Measurements from ENCODE around the gene TIMD4. TPM values are rescaled to one million over a fixed set of nuclear protein-coding genes. Genes with fewer than 3 reads are reported as not detected.

Gene TIMD4
- total RNA-seq, 3 donors from 2014 or later, result 0.72 to 4.1 (median 0.73) TPM

DNA sequence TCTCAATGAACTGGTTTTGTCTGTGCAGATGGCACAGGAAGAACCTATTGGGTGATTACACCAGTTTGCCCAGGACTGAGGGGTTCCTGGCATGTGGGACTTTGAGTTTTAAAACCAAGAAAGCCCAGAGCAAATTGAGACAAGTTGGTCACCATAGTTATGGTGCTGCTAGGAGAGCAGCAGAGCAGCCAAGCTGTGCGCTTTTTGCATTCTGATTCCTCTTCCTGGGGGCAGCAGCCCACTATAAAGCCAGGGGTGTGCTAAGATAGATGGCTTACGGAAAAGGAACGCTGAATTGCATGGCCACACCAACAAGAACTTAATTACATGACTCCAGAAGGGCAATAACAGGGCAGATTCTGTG, 49.7 kb downstream of the TIMD4 start:
- intact Hi-C loops (cut with DNase I, micrococcal nuclease), result no loop called here
- no peaks in the 10 kb centered on the region for H3K4me1 ChIP-seq (ENCODE audit: low read depth)
- no peaks in the 10 kb centered on the region for H3K9me3 ChIP-seq
- TF ChIP-seq CTCF (IDR thresholded peaks at IDR 0.05), result no peak
- H3K36me3 ChIP-seq (ENCODE audit: low read depth), result no peaks in the 10 kb centered on the region
- no peak for DNase-seq
- H3K4me3 ChIP-seq, result no peak overlapping the region
- no peak for ATAC-seq

DNA sequence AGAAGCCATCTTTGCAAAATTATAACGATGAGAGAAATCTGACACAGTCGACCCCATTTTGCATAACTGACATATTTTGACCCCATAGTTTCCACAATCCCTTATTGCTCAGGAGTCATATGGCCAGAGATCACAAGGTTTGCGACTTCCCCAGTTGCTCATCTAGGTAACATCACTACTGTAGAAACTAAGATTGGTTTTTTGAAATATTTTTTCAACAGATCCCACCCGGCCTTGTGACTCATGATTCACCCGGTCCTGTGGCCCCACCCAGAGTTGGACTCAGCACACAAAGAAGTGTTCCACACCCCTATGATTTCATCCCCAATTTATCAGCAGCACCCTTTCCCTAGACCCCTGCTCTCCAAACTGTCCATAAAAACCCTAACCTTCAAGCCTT, 50.2 kb downstream of the TIMD4 start:
- ATAC-seq (no peak), DNase-seq (no peak)
- Histone ChIP-seq H3K36me3 (ENCODE audit: low read depth) (no peaks in the 10 kb centered on the region), H3K4me3 (no peak overlapping the region), H3K4me1 (ENCODE audit: low read depth) (no peaks in the 10 kb centered on the region), H3K9me3 (no peaks in the 10 kb centered on the region)
- no peak for TF ChIP-seq CTCF (IDR thresholded peaks at IDR 0.05)
- intact Hi-C loops (cut with DNase I, micrococcal nuclease), result no loop called here

GRCh38 chr5:156909180-156909579, 53.8 kb downstream of the TIMD4 start:
- no peaks in the 10 kb centered on the region for H3K36me3 ChIP-seq (ENCODE audit: low read depth)
- H3K9me3 ChIP-seq, result no peaks in the 10 kb centered on the region
- H3K4me1 ChIP-seq (ENCODE audit: low read depth), result no peaks in the 10 kb centered on the region
- intact Hi-C loops (cut with DNase I, micrococcal nuclease), result no loop called here
- no peak for TF ChIP-seq CTCF (IDR thresholded peaks at IDR 0.05)
- ATAC-seq (no peak), DNase-seq (no peak)
- H3K4me3 ChIP-seq, result no peak overlapping the region

DNA sequence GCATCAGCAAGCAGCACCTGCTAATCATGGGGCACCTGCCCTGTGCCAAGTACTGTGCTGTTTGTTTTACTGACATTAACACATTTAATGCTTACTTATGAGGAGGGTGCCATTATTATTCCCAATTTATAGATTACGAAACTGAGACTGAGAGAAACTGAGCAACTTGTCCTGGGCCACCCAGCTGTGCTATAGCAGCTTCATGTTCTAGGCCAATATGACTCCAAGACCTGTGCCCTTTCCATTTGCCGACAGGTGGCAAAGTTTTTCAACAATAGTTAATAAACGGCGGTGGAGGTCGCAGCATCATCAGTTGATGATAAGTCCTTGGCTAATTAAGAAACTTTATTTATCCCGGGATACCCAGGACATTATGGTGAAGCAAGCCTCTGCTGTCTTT, 55.4 kb downstream of the TIMD4 start:
- TF ChIP-seq CTCF (IDR thresholded peaks at IDR 0.05), result no peak
- Histone ChIP-seq H3K9me3 (no peaks in the 10 kb centered on the region), H3K4me1 (ENCODE audit: low read depth) (no peaks in the 10 kb centered on the region), H3K36me3 (ENCODE audit: low read depth) (no peaks in the 10 kb centered on the region), H3K4me3 (no peak overlapping the region)
- intact Hi-C loops (cut with DNase I, micrococcal nuclease), result no loop called here
- DNase-seq, result no peak
- ATAC-seq, result no peak

- TF ChIP-seq CTCF (IDR thresholded peaks at IDR 0.05), result no peak
- H3K4me3 ChIP-seq, result no peak overlapping the region
- no peaks in the 10 kb centered on the region for H3K9me3 ChIP-seq
- ATAC-seq, result no peak
- no peak for DNase-seq
- no peaks in the 10 kb centered on the region for H3K4me1 ChIP-seq (ENCODE audit: low read depth)
- no peaks in the 10 kb centered on the region for H3K36me3 ChIP-seq (ENCODE audit: low read depth)
- intact Hi-C loops (cut with DNase I, micrococcal nuclease), result no loop called here
Observed at GRCh38 chr5:156906807-156907206, 56.2 kb downstream of the TIMD4 start.

- no peaks in the 10 kb centered on the region for H3K9me3 ChIP-seq
- DNase-seq, result no peak
- ATAC-seq, result no peak
- no peaks in the 10 kb centered on the region for H3K4me1 ChIP-seq (ENCODE audit: low read depth)
- no peak overlapping the region for H3K4me3 ChIP-seq
- no peaks in the 10 kb centered on the region for H3K36me3 ChIP-seq (ENCODE audit: low read depth)
- intact Hi-C loops (cut with DNase I, micrococcal nuclease), result no loop called here
- no peak for TF ChIP-seq CTCF (IDR thresholded peaks at IDR 0.05)
Observed at GRCh38 chr5:156896546-156896945, 66.5 kb downstream of the TIMD4 start.

Measured in mucosa of descending colon (tissue), 3 donors.